ENCODE data around the gene DHRSX. TPM values are rescaled to one million over a fixed set of nuclear protein-coding genes. Genes with fewer than 3 reads are reported as not detected.

The DHRSX gene
- total RNA-seq, 1 donor from 2014 or later = 34.2 TPM

GRCh38 chrX:2492531-2493218 is 8.1 kb downstream of the DHRSX start:
- DNase-seq (ENCODE audit: extremely low spot score, unreplicated experiment) = no peak
- no peak overlapping the region for H3K27ac Mint-ChIP-seq

GRCh38 chrX:2490634-2491033 is 10.1 kb downstream of the DHRSX start:
- Mint-ChIP-seq H3K4me3 (no peak overlapping the region), H3K27me3 (no peaks in the 10 kb centered on the region), H3K27ac (no peak overlapping the region), H3K9me3 (no peaks in the 10 kb centered on the region), H3K4me1 (ENCODE audit: unreplicated experiment) (no peaks in the 10 kb centered on the region), H3K36me3 (peaks cover 25% of the 10 kb centered on the region)
- no peak for DNase-seq (ENCODE audit: extremely low spot score, unreplicated experiment)
- no peak for TF ChIP-seq CTCF (conservative IDR thresholded peaks at IDR 0.05)

More at GRCh38 chrX:2492531-2493218, 8.1 kb downstream of the DHRSX start:
- no peak for TF ChIP-seq CTCF (conservative IDR thresholded peaks at IDR 0.05)
- H3K9me3 Mint-ChIP-seq = no peaks in the 10 kb centered on the region
- H3K27me3 Mint-ChIP-seq = no peaks in the 10 kb centered on the region
- no peak overlapping the region for H3K4me3 Mint-ChIP-seq
- peaks cover 19% of the 10 kb centered on the region for H3K36me3 Mint-ChIP-seq
- H3K4me1 Mint-ChIP-seq (ENCODE audit: unreplicated experiment) = peaks cover 4% of the 10 kb centered on the region

GRCh38 chrX:2489446-2490445 is 11.0 kb downstream of the DHRSX start:
- H3K27ac Mint-ChIP-seq = no peak overlapping the region
- no peaks in the 10 kb centered on the region for H3K27me3 Mint-ChIP-seq
- H3K4me1 Mint-ChIP-seq (ENCODE audit: unreplicated experiment) = peaks cover 5% of the 10 kb centered on the region
- DNase-seq (ENCODE audit: extremely low spot score, unreplicated experiment) = no peak
- H3K9me3 Mint-ChIP-seq = no peaks in the 10 kb centered on the region
- H3K36me3 Mint-ChIP-seq = peaks cover 28% of the 10 kb centered on the region
- no peak overlapping the region for H3K4me3 Mint-ChIP-seq
- TF ChIP-seq CTCF (conservative IDR thresholded peaks at IDR 0.05) = no peak

GRCh38 chrX:2488621-2489285 is 12.0 kb downstream of the DHRSX start:
- no peak overlapping the region for H3K4me3 Mint-ChIP-seq
- H3K4me1 Mint-ChIP-seq (ENCODE audit: unreplicated experiment) = peaks cover 11% of the 10 kb centered on the region
- TF ChIP-seq CTCF (conservative IDR thresholded peaks at IDR 0.05) = no peak
- no peak overlapping the region for H3K27ac Mint-ChIP-seq
- no peaks in the 10 kb centered on the region for H3K9me3 Mint-ChIP-seq
- no peaks in the 10 kb centered on the region for H3K27me3 Mint-ChIP-seq
- H3K36me3 Mint-ChIP-seq = peaks cover 28% of the 10 kb centered on the region
- DNase-seq (ENCODE audit: extremely low spot score, unreplicated experiment) = no peak

DNA sequence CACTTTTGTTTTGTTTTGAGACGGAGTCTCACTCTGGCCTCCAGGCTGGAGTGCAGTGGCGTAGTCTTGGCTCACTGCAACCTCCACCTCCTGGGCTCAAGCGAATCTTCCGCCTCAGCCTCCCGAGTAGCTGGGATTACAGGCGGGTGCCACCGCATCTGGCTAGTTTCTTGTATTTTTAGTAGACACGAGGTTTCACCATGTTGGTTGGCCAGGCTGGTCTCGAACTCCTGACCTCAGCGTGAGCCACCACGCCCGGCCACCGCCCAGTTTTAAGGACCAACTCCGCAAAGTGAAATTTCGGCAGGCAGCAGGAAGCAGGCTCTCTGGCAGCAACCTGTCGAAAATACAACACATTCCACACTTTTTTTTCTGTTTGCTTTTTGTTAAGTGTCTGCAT is 13.4 kb downstream of the DHRSX start:
- Mint-ChIP-seq H3K4me3 (no peak overlapping the region), H3K4me1 (ENCODE audit: unreplicated experiment) (peaks cover 11% of the 10 kb centered on the region), H3K9me3 (no peaks in the 10 kb centered on the region), H3K27me3 (no peaks in the 10 kb centered on the region), H3K27ac (no peak overlapping the region), H3K36me3 (peaks cover 26% of the 10 kb centered on the region)
- TF ChIP-seq CTCF (conservative IDR thresholded peaks at IDR 0.05) = no peak
- no peak for DNase-seq (ENCODE audit: extremely low spot score, unreplicated experiment)
